Suprapubic skin (tissue), 2 donors: Measurements from ENCODE around the gene LNPEP.

Source experiments
- EP300 ChIP-seq: sonication (generic); formaldehyde crosslinking; IDR thresholded peaks from one replicate; pipeline ENCODE4 v1.6.1; 2017; ENCODE audit warnings: antibody characterized with exemption
- POLR2A ChIP-seq, 2 donors: fragments of 450-650 bp; IDR thresholded peaks; one replicate each; pipeline ENCODE4 v1.6.1; 2017; ENCODE audit warnings: antibody characterized with exemption in 2 of 2, mild to moderate bottlenecking in 2 of 2, moderate library complexity in 2 of 2

DNA sequence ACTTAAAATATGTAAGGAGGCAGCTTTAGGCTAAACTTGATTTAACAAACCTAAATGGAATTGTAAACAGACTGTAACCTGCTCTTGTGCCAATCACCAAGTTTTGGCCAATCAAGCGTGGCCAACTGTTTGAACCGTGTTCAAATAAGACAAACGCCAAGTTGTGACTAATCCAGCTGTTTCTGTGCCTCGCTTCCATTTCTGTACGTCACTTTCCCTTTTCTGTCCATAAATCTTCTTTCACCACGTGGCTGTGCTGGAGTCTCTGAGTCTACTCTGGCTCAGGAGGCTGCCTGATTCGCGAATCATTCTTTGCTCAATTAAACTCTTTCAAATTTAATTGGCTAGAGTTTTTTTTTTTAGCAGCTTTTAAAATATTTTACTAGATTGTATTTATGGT lies 135.2 kb downstream of the LNPEP start:
- TF ChIP-seq POLR2A (IDR thresholded peaks at IDR 0.05): no peak
- TF ChIP-seq EP300: no peak
